AG09309 (cell line): ENCODE measurements around the gene ZNF57.
"Not testable (repeated sequence)": the region's sequence is repeated elsewhere in the genome, so short reads cannot be mapped to it uniquely, and the experiment has no call there.

Source experiments
- DNase-seq: peaks from one replicate; pipeline ENCODE4 v3.0.0-alpha.2; 2010; ENCODE audit warnings: low read depth
- H3K4me3 ChIP-seq: 2 replicates; pipeline ENCODE4 v1.5.1; 2011; ENCODE audit warnings: mild to moderate bottlenecking, low read depth, low read length, moderate library complexity; ENCODE audit not compliant: control insufficient read depth
- TF ChIP-seq, protein P1 (sequence below): IDR thresholded peaks from 2 replicates; pipeline ENCODE4 v1.5.1; 2011; ENCODE audit warnings: mild to moderate bottlenecking, low read depth, low read length, inconsistent platforms; ENCODE audit not compliant: insufficient read depth, control insufficient read depth; ENCODE audit errors: missing control alignments

Gene ZNF57

DNA sequence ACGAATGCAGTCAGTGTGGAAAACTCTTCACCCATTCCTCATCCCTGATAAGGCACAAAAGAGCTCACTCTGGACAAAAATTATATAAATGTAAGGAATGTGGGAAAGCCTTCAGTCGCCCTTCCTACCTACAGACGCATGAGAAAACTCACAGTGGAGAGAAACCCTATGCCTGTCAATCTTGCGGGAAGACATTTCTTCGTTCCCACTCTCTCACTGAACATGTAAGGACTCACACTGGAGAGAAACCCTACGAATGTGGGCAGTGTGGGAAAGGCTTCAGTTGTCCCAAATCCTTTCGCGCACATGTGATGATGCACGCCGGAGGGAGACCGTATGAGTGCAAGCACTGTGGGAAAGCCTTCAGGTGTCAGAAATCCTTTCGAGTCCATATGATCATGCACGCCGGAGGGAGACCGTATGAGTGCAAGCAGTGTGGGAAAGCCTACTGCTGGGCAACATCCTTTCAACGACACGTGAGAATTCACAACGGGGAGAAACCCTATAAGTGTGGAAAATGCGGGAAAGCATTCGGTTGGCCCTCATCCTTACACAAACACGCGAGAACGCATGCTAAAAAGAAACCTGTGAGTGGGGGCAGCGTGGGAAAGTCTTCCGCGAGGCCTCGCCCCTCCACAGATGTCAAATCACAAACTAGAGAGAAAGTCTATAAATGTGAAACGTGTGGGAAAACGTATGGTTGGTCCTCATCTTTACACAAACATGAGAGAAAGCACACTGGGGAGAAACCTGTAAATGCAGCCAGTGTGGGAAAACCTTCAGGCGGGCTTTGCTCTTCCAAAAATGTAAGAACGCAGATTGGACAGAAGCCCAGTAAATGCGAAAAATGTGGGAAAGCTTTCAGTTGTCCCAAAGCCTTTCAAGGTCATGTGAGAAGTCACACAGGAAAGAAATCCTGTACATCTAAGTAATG is 23.1 kb upstream of the ZNF57 start:
- no peak for DNase-seq
- no peak overlapping the region for H3K4me3 ChIP-seq
- TF ChIP-seq, protein P1, sequence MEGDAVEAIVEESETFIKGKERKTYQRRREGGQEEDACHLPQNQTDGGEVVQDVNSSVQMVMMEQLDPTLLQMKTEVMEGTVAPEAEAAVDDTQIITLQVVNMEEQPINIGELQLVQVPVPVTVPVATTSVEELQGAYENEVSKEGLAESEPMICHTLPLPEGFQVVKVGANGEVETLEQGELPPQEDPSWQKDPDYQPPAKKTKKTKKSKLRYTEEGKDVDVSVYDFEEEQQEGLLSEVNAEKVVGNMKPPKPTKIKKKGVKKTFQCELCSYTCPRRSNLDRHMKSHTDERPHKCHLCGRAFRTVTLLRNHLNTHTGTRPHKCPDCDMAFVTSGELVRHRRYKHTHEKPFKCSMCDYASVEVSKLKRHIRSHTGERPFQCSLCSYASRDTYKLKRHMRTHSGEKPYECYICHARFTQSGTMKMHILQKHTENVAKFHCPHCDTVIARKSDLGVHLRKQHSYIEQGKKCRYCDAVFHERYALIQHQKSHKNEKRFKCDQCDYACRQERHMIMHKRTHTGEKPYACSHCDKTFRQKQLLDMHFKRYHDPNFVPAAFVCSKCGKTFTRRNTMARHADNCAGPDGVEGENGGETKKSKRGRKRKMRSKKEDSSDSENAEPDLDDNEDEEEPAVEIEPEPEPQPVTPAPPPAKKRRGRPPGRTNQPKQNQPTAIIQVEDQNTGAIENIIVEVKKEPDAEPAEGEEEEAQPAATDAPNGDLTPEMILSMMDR, result no peak

DNA sequence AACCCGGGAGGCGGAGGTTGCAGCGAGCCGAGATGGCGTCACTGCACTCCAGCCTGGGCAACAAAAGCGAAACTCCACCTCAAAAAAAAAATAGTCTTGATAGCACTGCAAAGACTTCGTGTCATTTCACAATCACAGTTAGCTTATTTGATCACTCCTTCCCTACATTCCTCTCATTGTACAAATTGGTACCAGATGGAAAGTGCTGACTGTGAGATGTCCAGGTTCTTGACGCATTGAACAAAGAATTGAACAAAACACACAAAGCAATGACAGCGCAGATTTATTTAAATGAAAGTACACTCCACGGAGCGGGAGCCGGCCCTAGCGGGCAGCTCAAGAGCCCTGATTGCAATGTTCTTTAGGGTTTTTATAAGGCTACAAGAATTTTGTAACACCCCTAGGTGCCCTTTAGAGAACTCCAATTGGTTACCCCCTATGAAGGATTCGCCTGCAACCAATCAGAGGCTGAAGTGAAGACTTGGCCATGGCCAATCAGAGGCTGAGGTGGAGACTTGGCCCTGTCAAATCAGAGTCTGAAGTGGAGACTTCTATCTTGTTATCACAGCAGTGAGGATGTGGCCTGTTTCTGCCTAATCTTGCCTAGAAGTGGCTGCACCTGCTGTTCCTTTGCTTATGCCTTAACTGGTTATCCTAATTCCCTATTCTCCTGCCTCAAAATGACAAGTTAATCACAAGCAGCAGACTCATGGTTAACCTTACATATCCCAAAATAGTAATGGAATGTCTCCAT is 16.9 kb upstream of the ZNF57 start:
- H3K4me3 ChIP-seq, result no peak overlapping the region
- DNase-seq, result no peak
- TF ChIP-seq, protein P1, result no peak

DNA sequence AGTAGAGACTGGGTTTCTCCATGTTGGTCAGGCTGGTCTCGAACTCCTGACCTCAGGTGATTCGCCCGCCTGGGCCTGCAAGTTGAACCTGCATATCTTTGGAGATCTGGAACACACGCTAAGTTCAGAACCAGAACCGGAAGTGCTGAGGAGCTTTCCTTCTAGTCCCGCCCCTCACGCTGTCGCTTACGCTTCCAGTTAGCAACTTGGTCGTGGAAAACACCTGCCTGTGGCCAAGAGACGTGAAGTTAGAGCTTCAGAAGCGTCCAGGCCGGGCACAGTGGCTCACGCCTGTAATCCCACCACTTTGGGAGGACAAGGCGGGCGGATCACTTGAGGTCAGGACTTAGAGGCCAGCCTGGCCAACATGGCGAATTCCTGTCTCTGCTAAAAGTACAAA is 15.0 kb upstream of the ZNF57 start:
- TF ChIP-seq, protein P1, result no peak
- no peak overlapping the region for H3K4me3 ChIP-seq
- DNase-seq, result no peak

DNA sequence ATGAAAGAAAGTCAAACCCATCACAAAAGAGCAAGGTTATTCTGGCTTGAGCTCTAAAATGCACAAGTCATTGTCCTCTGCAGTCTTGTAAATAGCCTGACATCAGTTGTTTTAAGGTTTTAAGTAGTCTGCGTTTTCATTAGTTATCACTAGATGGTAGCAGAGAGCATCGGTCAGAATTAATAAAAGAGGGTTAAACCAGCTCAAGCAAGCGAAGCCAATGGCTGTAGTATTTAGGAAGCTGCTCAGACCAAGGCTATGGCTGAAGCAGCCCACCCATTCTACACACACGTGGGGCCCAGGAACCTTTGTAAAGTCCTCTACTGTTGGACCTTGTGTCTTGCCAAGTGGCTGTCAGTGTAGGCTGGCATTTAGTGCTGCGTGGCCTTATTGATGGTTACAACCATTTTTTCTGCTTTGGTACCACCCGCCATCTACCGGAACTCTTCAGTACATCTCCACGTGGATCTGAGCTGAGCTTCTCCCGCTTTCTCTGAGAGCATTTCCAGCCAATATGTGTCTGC is 13.3 kb upstream of the ZNF57 start:
- no peak overlapping the region for H3K4me3 ChIP-seq
- TF ChIP-seq, protein P1, result peak; percentile 57
- DNase-seq, result peak; percentile 37

DNA sequence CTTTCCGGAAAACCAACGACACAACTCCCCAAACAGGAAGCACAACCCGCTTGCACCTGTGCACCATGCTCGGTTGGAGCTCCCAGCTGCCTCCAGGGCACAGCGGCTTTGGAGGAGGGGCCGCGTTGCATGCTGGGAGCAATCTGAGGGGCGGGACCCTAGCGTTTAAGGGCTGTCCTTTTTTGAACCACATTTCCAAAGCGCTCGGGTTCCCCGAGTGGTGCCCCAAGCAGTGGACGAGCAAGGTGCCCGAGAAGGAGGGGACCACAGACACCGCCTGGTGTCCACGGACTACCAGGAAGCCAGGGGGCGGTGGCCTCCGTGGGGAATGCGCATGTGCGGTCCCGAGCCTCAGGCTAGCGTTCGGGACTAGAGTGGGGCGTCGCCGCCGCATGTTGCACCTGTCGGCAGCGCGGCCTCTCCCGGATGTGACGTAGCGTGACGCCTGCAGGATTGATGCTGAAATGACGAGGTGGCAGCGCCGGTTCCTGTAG is 11.9 kb upstream of the ZNF57 start:
- H3K4me3 ChIP-seq, result peak overlapping the region; percentile 68
- no peak for DNase-seq
- TF ChIP-seq, protein P1, result peak; percentile 6

DNA sequence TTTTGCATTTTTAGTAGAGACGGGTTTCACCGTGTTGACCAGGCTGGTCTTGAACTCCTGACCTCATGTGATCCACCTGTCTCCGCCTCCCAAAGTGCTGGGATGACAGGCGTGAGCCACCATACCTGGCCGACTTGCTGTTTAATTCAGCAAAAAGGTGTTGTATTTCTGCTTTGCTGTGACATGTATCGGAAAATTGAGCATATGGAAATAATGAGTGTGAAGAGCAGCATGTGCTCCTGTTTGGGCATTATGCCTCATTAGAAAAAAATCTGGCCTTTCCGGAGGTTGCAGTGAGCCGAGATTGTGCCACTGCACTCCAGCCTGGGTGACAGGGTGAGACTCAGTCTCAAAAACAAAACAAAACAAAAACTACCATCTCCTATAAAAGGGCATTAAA is 10.2 kb upstream of the ZNF57 start:
- not testable (repeated sequence) for DNase-seq, H3K4me3 ChIP-seq
